ENCODE data around the gene NFX1. TPM values are rescaled to one million over a fixed set of nuclear protein-coding genes. Genes with fewer than 3 reads are reported as not detected.

NFX1 gene
- total and polyA plus RNA-seq, 9 of the 15 experiments (the other 6 are each of a cell fraction or from before 2014, with no cell fraction given): 8.8 to 38.9 (median 26.8) TPM

- Histone ChIP-seq H3K27me3 (ENCODE audit: control insufficient read depth in 2 of 2, insufficient read depth in 2 of 2, low read length in 2 of 2) (no peaks in the 10 kb centered on the region), H3K4me3 (no peak overlapping the region), H3K9ac (ENCODE audit: insufficient read depth in 1 of 2, low read depth in 2 of 2, low read length in 2 of 2) (no peak overlapping the region), H3K4me2 (ENCODE audit: insufficient read depth, low read length) (no peak overlapping the region), H3K27ac (ENCODE audit: extremely low read depth, low read depth, low read length) (no peak overlapping the region), H4K20me1 (replicated peaks; ENCODE audit: control insufficient read depth, insufficient read depth, low read length) (no peaks in the 10 kb centered on the region), H2AFZ (ENCODE audit: low read depth, low read length) (no peak overlapping the region), H3K4me1 (replicated peaks in 1 of 2; ENCODE audit: control insufficient read depth in 2 of 2, insufficient read depth in 2 of 2, low read length in 2 of 2) (peaks cover 17 to 20% of the 10 kb centered on the region in 2 experiments; a peak in 4 of 5 replicates), H3K9me1 (ENCODE audit: control insufficient read depth, insufficient read depth, low read length) (no peaks in the 10 kb centered on the region), H3K79me2 (ENCODE audit: control insufficient read depth, insufficient read depth, low read length) (no peaks in the 10 kb centered on the region), H3K36me3 (ENCODE audit: control insufficient read depth, insufficient read depth, low read length) (no peaks in the 10 kb centered on the region), H3K9me3 (replicated peaks; ENCODE audit: control insufficient read depth, insufficient read depth, low read depth, low read length) (no peaks in the 10 kb centered on the region)
- POLR2A ChIA-PET: interaction anchor here (1.0 kb wide), 2 partner anchors 11 to 300 kb away, joined by 3 to 4 read pairs; no protein-coding TSS in a partner anchor
- no TSS peak for BruUV-seq (replicated peaks)
- WGBS (ENCODE audit: insufficient coverage, low coverage, missing lambda C conversion rate): 36% methylated on average over 6 of the region's 6 CpGs
- CTCF ChIA-PET (ENCODE audit: low intra/inter-chr PET ratio): no interaction called here
- no peak for ATAC-seq
- intact Hi-C loops (cut with micrococcal nuclease) (no loop called here), in situ Hi-C loops (cut with MboI) (loop anchor here (25.0 kb wide), 2 partner anchors 680 to 855 kb away; partner anchors contain the start of genes ACO1, NDUFB6, SMIM27 and TOPORS)
- no peak for FAIRE-seq
- no peak for DNase-seq (ENCODE audit: extremely low read depth in 1 of 4, low spot score in 3 of 4)
- TF ChIP-seq NUFIP1 (IDR thresholded peaks at IDR 0.05; ENCODE audit: partially characterized antibody) (no peak), SNAPC5 (CRISPR knock-in tag; IDR thresholded peaks at IDR 0.05) (no peak), TEAD1 (CRISPR knock-in tag; IDR thresholded peaks at IDR 0.05) (no peak), MCM2 (IDR thresholded peaks at IDR 0.05; ENCODE audit: low read depth) (no peak), KAT2B (IDR thresholded peaks at IDR 0.05; ENCODE audit: low read depth, low read length) (no peak), GATAD2B (IDR thresholded peaks at IDR 0.05; ENCODE audit: borderline replicate concordance) (no peak), ZNF449 (CRISPR knock-in tag; IDR thresholded peaks at IDR 0.05) (no peak), NFE2 (IDR thresholded peaks at IDR 0.05; ENCODE audit: low read depth) (no peak)
Observed at GRCh38 chr9:33242609-33243134, 47.6 kb upstream of the NFX1 start.

Measured in K562 (cell line).